A673 (cell line): Measurements from ENCODE around the gene AK3.
"Not testable (repeated sequence)": the region's sequence is repeated elsewhere in the genome, so short reads cannot be mapped to it uniquely, and the experiment has no call there.

ENCODE experiments used
- EZH2 ChIP-seq: fragments of 200-600 bp; sonication (generic); IDR thresholded peaks from 2 replicates; pipeline ENCODE4 v1.6.1; 2017; ENCODE audit warnings: borderline replicate concordance, low read depth, mild to moderate bottlenecking, mixed read lengths, antibody characterized with exemption, low read length; ENCODE audit not compliant: poor library complexity, severe bottlenecking
- TF ChIP-seq, protein P1 (sequence below): fragments of 300-800, 200-600 bp; sonication (generic); conservative IDR thresholded peaks from 2 replicates; pipeline ENCODE4 v1.5.1; 2017; ENCODE audit warnings: low read depth, mild to moderate bottlenecking, antibody characterized with exemption, low read length, moderate library complexity, mixed read lengths

GRCh38 chr9:4754530-4754929 lies 13.5 kb upstream of the AK3 start:
- TF ChIP-seq, protein P1, sequence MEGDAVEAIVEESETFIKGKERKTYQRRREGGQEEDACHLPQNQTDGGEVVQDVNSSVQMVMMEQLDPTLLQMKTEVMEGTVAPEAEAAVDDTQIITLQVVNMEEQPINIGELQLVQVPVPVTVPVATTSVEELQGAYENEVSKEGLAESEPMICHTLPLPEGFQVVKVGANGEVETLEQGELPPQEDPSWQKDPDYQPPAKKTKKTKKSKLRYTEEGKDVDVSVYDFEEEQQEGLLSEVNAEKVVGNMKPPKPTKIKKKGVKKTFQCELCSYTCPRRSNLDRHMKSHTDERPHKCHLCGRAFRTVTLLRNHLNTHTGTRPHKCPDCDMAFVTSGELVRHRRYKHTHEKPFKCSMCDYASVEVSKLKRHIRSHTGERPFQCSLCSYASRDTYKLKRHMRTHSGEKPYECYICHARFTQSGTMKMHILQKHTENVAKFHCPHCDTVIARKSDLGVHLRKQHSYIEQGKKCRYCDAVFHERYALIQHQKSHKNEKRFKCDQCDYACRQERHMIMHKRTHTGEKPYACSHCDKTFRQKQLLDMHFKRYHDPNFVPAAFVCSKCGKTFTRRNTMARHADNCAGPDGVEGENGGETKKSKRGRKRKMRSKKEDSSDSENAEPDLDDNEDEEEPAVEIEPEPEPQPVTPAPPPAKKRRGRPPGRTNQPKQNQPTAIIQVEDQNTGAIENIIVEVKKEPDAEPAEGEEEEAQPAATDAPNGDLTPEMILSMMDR: not testable (repeated sequence)
- TF ChIP-seq EZH2: not testable (repeated sequence)
